Glomerular visceral epithelial cell (primary cell): ENCODE results near the gene TBCD.
"Not testable (repeated sequence)": the region's sequence is repeated elsewhere in the genome, so short reads cannot be mapped to it uniquely, and the experiment has no call there.

ENCODE experiments used
- DNase-seq: peaks from one replicate; pipeline ENCODE4 v3.0.0-alpha.2; 2016; ENCODE audit errors: extremely low spot score

Gene TBCD

DNA sequence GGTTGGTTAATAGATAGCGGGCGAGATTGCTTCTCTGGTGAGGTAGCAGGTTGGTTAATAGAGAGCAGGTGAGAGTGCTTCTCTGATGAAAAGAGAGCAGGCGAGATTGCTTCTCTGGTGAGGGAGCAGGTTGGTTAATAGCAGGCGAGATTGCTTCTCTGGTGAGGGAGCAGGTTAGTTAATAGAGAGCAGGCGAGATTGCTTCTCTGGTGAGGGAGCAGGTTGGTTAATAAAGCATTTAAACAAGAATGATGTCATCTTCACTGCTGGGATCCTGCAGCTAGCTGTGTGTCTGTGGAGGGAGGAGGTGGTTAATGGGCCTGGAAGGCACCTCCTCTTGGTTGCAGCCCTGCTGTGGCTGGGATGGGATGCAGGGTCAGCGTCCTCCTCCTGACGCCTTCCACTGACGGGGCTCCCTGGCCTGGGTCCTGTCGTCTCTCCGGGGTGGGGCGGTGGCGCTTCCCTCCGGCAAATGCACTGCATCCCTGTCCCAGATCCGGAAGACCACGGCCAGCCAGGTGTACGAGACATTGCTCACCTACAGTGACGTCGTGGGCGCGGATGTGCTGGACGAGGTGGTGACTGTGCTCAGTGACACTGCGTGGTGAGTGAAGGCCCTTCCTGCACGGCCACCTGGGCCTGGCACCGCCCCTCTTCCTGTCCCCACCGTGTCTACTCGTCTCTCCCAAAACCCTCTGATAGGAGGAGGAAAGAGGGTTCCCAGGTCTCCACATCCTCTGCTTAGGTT lies 187.2 kb downstream of the TBCD start:
- DNase-seq = no peak

DNA sequence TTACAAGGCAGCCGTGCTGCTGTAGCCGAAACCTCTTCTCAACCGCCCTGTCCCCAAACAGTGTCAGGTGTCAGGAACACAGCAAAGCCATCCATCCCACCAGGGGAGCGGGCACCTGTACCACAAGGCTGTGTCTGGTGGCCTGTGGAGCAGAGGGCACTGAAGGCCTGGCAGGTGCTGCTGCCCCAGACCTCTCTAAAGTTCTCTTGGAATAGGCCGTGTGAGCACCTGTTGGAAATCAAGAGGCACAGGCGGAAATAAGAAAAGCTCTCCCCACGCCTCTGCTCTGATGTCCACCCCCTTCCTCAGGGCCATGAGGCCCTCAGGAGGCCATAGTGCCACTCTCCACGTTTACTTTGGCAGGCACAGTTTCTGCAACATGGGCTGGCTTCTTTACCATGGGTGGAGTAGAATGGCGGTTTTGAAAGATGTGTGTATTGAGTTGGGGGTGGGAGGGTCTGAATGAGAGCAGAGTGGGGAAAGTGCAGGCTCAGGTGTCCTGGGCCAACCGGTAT lies 187.8 kb downstream of the TBCD start:
- no peak for DNase-seq

DNA sequence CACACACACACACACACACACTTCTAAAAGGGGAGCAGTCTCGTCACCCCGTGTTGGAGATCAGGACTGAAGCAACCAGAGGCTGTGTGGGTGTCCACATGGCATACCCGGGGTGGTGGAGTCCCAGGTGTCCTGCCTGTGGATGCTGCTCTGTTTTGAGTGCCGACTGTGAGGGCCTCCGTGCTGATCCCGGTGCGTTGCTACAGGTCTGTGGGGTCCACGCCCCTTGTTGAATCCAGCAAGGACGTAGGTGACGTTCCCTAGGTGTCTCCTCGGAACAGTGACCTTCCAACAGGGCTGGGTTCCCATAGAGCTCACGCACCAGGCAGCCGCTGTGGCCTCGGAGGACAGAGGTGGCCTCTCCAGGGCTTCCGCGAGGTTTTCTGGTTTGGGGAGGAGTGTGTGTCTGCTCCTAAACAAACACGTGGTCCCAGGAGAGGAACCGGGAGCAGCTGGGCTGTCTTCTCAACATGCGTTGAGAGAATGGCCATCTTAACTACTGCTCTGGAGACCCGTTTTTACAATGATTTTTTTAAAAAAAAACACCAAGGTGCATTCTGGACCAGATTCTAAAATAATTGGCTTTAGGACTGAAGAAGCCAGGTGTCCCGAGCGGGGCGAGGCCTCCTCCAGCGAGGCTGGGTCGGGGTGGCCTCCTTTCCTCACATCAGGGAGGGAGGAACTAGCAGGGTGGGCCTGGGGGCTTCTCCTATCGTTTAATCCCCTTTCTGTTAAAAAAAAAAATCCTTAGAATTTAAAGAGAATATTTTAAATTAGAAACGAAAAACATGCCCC lies 188.6 kb downstream of the TBCD start:
- DNase-seq = no peak

DNA sequence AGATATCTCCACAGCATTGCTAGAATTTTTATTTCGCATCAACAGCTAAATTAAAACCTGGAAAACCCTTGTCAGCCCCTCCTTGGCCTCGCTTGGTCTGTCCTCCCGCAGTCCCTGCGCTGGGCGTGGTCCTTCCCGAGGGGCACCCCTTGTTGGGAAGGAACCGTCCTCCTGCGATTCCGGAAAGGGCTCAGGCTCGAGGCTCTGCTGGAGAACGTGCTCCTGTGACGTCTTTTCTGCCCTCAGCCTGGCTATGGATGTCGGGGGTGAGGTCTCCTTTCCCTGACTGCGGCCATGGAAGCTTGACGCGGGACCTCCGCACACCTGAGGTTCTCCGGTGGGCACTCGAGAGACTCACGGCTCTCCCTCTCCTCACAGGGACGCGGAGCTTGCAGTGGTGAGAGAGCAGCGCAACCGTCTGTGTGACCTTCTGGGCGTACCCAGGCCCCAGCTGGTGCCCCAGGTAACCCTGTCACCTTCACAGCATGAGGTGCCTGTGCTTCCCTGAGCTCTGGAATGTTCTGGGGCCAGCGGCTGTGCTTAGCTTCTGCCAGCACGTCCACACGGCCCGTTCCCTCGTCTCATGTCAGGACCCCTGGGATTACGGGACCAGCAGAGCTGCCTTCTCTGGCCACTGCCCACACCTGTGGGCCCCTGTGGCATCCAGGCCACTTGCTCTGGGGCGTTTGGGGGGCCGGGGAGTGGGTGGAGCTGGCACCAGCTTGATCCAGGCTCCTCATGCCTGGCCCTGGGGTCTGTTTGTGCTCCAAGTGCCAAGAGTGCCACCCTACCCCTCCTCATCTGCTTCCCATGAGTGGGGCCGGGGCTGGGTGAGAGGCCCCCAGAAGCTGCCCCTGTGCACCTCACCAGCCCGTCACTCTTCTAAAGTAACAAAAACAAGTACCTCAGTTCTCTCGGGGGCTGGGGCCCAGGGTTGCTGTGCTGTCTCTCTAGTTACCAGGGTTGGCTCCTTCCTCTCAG lies 189.4 kb downstream of the TBCD start:
- DNase-seq = no peak

DNA sequence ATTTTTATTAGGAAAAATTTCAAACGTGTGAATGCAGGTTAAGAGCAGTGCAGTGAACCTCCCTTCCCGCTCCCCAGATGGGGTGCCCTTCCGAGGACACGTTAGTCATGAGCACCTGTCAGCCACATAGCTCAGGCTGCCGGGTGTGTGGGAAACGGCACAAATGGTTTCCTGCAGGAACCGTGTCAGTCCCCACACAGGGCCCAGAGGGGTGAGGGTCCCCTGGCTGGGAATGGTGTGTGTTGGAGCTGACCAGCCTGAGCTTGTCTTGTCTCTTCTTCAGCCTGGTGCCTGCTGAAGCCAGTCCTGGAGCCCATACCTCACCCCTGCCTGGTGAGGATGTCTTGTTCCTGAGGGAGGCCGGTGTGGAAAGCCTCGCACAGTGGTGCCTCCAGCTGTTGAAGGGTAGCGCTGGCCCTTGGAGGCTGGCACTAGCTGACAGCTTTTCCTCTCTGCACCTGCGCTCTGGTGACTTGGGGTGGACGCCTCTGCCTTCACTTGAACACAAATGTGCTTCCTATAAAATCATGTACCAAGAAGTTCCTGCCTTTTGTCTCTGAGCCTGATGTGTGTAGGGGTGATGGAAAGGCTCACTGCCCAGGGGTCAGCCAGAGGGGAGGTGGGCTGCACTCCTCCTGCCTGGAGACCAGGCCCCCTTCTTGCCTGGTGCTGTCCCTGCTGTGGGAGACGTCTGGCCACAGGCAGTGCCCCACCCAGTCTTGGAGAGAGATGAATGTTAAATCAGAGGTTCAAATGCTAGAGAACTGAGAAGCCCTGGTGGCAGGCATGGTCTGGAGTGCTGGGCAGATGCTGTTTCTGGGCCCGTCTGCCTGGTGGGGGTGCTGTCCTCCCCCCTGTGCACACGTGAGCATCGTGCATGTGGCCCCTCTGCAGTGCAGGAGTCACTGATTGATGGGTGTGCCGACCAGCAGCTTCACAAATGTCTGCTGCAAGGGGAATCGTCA lies 190.6 kb downstream of the TBCD start:
- DNase-seq = no peak

DNA sequence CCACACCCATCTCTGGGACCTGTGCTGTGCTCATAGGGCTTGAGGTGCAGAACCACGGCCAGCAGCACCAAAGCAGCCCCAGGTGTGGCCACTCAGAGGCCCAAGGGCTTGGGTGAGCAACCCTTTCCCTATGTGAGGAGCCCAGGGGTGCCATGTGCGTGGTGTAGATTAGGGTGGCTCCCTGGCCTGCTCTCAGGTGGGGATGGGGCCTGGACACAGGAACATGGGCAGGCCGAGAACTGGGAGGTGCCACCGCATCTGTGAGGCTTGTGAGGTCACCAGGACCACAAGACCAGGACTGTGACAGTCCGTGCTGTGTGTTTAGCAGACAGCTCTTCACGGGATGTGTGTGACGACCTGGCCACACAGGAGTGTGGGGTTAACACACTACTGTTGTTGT lies 191.5 kb downstream of the TBCD start:
- DNase-seq = no peak

DNA sequence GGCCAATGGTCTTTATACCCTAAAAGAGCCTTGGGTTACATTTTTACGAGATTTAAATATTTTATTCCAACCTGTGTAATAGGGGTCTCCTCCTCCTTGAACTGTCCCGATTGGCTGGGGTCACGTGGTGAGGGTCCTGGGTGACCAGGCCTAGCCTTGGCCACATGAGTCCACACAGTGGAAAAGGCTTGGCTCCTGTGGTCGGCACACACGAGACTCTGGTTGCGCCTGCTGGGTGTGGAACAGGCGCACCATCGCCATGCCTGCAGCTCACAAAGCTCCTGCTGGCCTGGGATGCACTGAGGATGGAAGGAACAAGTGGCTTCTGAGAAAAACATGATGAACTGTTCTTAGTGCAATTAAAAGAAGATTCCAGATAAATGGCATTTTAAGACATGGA lies 191.9 kb downstream of the TBCD start:
- DNase-seq = no peak

DNA sequence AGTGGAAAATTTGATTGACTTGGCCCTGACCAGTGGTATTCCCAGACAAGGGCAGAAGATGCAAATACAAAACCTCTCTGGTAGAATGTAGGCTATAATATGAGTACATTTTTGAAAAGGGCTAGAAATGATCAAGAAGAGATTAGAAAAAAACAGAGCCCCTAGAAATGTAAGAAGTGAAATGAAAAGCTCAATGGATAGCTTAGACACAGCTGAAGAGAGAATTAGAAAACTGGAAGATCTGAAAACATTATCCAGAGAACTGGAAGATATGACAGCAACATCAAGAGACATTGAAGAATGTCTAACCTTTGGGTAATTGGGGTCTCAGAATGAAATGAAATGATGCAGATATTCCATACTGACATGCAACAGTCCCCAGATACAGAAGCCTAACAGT lies 193.1 kb downstream of the TBCD start:
- no peak for DNase-seq

DNA sequence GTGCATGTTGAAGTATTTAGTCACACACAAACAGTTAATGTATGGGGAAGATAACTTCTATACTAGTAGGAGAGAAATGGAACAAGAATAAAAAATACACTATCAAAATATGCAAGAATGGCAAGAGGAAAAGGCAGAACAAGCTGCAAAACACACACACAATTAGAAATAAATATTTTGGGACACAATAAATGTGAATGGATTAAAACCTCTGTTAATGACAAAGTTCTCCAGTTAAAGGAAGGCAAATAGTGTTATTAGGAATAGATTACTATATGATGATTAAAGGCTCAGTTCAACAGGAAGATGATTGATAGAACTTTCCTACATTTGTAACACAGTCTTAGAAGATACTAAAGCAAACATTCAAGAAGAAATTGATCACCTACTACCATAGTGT lies 194.2 kb downstream of the TBCD start:
- no peak for DNase-seq

DNA sequence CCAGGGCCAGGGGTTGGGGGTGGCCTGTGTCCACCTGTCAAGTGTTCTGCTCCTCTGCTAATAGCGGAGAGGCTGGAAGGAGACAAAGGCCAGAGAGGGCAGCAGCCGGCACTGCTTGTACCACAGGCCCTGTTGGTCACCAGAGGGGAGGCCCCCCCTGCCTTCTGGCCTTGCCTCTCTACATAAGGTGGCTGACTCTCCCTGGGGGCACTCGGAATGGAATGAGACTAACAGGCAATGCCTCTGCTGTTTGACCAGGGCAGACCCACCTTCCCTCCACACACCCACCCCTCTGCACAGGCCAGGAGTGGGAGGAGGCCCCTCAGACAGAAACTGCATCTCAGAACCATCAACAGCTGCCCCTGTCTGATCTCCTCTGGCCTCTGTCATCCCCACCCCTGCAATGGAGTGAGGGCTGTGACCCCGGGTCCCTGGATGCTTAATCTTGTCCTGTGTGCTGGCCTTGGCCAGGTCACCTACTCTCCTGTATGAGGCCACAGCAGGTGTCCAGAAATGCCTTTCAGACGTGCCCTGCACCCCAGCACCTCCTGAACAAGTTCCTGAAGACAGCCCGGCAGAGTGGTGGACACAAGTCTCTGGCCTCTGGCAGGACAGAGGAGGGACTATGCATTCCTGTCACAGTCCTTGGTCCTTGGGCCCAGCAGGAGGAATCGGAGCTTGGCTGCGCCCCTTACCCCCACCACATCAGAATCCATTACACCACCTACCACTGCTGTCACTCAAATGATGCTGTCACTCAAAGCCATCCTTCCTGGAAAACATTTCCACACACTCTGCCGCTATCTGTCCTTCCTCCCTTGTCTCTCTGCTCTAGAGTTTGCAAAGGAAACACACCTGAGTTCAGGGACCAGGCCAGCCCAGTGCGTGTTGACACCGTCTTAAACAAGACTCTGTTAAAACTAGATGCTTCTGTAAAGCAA lies 195.5 kb downstream of the TBCD start:
- DNase-seq = no peak

DNA sequence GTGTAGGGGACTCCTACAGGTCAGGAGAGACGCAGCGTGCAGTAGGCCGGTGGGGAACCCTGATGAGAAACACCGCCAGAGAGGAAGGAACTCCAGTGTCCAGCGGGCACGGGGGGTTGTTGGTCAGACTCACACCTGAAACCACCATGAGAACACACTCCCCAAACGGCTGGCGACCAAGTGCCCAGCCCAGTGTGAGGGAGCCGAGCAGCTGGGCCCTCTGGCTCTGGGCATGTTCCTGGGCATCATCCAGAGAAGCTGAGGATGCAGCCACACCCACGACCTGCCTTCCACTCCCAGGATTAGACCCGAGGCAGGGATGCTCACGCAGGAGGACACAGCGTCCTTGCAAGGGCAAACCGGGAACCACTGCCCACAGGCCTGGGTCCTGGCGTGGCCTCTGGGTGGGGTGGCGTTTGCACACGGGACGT lies 196.2 kb downstream of the TBCD start:
- no peak for DNase-seq

DNA sequence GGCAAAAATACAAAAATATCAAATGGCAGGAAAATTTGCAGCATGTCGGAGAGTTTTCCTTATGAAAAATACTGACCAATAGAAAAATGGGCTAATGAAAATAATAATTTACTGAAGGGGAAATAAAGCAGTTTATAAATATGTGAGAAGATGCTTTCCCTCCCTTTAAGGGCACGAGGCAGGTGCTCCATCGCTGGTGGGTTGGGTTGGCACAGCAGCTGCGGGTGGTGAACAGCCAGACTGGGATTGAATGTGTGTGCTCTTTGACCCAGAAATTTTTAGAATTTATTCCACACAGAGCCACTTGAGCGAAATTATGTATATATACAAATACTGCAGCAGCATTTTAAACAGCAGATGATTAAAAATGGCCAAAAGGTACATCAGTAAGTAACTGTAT lies 197.1 kb downstream of the TBCD start:
- no peak for DNase-seq

DNA sequence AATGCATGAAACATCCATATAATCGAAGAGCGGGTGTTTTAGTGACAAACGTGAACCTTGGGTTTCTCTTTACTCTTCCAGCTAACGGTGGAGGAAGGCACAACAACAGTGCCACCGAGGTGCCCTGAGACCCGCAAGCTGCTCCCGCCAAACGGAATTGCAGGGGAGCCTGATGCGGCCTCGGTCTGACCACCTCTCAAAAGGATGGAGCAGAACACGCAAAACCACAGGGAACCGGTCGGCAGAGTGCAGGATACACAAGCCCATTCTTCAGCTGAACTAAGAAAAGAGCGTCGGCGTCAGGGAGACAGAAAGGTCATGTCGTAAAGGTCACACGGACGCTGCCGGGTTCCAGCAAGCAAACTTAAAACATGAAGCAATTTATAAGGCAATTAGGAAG lies 197.5 kb downstream of the TBCD start:
- no peak for DNase-seq

DNA sequence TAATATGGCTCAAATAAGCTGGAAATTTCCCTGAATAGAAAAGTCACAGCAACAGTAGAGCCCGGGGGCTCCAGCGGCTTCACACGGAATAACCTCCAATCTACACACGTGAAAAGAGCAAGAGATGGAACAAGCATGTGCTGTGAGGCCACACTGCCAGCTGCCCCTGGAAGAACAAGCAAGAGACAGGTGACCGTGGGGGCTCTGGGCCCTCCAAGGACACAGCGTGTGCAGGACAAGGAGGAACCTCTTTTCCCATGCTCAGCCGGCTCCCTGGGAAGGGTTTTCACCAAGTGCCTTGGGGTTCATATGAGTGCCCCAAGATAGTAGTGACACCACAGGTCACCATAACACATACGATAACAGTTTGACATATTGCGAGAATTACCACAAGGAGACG lies 198.1 kb downstream of the TBCD start:
- DNase-seq = no peak

DNA sequence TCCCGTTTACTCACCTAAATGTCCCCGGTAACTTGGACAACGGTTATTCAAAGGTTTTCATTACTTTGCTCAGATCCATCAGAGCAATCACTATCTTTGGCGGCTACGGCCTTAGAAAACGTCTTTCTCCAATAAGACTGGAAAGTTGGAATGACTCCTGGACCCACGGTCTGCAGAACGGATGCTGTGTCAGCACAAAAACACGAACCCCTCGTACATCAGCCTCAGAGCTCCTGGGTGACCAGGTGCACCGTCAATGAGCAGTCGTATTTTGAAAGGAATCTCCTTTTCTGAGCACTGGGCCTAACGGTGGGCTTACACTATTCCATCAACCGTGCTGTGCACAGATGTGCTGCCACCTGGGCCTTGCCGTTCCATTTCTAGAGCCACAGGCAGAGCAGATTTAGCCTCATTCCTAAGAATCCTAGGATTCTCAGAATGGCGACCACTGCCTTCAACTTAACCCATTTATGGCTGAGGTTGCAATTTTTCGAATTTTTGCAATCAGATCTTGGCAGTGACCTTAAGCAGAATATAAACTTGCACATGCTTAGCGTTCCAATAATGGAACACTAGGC lies 198.7 kb downstream of the TBCD start:
- DNase-seq = no peak

DNA sequence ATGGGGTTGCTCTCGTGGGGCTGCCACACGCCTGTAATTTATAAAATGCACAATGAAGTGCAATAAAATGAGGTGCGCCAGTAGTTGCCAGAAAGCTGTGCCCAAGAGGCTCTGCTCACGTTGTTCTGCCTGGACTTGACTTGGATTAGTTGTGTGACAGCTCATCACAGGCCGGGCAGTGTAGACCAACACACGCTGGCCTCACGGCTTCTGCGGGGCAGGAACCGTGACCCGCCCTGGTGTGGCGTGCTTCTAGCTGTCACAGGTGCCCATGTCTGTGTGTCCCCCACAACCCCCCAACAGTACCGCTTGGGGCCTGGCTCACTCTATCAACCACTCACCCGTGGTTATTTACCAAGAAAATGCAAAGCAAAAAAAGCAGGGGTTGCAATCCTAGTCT lies 200.2 kb downstream of the TBCD start:
- no peak for DNase-seq

DNA sequence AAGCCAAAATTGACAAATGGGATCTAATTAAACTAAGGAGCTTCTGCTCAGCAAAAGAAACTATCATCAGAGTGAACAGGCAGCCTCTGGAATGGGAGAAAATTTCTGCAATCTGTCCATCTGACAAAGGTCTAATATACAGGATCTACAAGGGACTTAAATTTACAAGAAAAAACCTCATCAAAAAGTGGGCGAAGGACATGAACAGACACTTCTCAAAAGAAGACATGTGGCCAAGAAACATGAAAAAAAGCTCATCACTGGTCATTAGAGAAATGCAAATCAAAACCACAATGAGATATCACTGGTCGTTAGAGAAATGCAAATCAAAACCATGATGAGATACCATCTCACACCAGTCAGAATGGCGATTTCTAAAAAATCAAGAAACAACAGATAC lies 203.2 kb downstream of the TBCD start:
- not testable (repeated sequence) for DNase-seq

DNA sequence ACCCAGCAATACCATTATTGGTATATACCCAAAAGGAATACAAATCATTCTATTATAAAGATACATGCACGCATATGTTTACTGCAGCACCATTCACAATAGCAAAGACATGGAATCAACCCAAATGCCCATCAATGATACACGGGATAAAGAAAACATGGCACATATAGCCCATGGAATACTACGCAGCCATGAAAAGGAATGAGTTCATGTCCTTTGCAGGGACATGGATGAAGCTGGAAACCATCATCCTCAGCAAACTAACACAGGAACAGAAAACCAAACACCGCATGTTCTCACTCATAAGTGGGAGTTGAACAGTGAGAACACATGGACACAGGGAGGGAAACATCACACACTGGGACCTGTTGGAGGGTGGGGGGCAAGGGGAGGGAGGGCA lies 203.8 kb downstream of the TBCD start:
- DNase-seq = not testable (repeated sequence)

DNA sequence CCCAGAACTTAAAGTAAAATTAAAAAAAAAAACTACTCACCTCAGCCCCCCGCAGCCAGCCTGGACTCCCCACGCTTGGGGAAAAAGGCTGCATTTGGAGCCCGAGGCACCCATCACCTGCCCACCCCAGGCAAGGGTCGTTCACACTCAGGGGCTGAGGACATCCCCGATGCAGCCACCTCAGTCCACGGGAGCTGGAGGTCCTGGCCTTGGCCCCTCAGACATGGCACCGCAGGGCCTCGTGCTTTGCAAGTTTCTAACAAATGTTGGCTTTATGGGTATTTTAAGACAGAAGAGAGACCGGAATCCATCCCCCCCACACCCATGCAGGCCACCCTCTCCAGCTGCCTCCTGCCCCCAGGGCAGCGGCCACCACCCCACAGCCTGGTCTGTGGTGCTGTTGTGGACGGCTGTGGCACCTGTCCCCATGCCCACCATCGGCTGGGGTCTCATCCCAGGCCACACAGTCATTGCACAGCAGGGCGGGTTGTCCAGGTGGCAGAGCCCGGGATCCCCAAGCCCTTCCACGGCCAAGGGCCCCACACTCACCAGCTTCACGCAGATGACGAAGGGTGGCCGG lies 204.4 kb downstream of the TBCD start:
- no peak for DNase-seq
